Left lung (tissue), 10 donors: ENCODE results near the gene FAM47E. TPM values are rescaled to one million over a fixed set of nuclear protein-coding genes. Genes with fewer than 3 reads are reported as not detected.

Experiments used
- ATAC-seq: fragments of 200-7000 bp; cut with Tn5 transposase; one replicate; pipeline ENCODE4 v1.9.1; 2020; ENCODE audit warnings: moderate library complexity
- DNase-seq, 4 donors: peaks; one replicate each; pipeline ENCODE4 v3.0.0-alpha.2; 2013 to 2020
- H3K27ac ChIP-seq, 2 donors: fragments of 200-600 bp; sonication (generic) in 1 of 2; one replicate each; pipeline versions ENCODE4 v1.5.0 to v1.8.0; 2020 to 2021
- H3K27me3 ChIP-seq, 2 donors: fragments of 200-600 bp; sonication (generic) in 1 of 2; one replicate each; pipeline versions ENCODE4 v1.5.0 to v1.8.0; 2020 to 2021
- H3K36me3 ChIP-seq, 2 donors: fragments of 200-600 bp; sonication (generic) in 1 of 2; one replicate each; pipeline versions ENCODE4 v1.5.0 to v1.8.0; 2020 to 2021
- H3K4me1 ChIP-seq, 2 donors: fragments of 200-600 bp; one replicate each; pipeline ENCODE4 v1.8.0; 2021
- H3K4me3 ChIP-seq, 2 donors: fragments of 200-600 bp; sonication (generic) in 1 of 2; one replicate each; pipeline versions ENCODE4 v1.5.0 to v1.8.0; 2020 to 2021; ENCODE audit warnings: mild to moderate bottlenecking in 1 of 2
- H3K9me3 ChIP-seq, 2 donors: fragments of 200-600 bp; sonication (generic) in 1 of 2; one replicate each; pipeline versions ENCODE4 v1.5.0 to v1.8.0; 2020 to 2021
- intact Hi-C, 2 donors: fragments of 100-400 bp; cut with DNase I; formaldehyde crosslinking; loops; one replicate each; pipeline versions ENCODE4 v1.11.2 to v1.14.2; 2022
- polyA plus RNA-seq, 6 donors: library from polyadenylated mRNA; unstranded; fragments of 120-200 nt; gene quantifications; one replicate each; pipeline ENCODE4 v1.2.1, GENCODE V29; 2013; ENCODE audit not compliant: insufficient read length in 6 of 6
- total RNA-seq, 2 donors: library from RNA; stranded (reverse); fragmentation: NEBNext Ultra II Directional; extraction: Animal tissue kit (Norgen Biotek cat#: 25700); gene quantifications; one replicate each; pipeline ENCODE4 v1.2.1, GENCODE V29; 2021
- TF ChIP-seq, protein P1 (sequence below), 2 donors: fragments of 200-600 bp; sonication (generic) in 1 of 2; IDR thresholded peaks; one replicate each; pipeline versions ENCODE4 v1.5.0 to v1.8.0; 2021; ENCODE audit warnings: antibody characterized with exemption in 2 of 2
- donor health status: DM: no; HTN: yes; CAD: no.
- donor health status: DM: no; HTN: no; CAD: no.

The FAM47E gene
- total and polyA plus RNA-seq, 8 donors = 3.2 to 8.5 (median 6.2) TPM

DNA sequence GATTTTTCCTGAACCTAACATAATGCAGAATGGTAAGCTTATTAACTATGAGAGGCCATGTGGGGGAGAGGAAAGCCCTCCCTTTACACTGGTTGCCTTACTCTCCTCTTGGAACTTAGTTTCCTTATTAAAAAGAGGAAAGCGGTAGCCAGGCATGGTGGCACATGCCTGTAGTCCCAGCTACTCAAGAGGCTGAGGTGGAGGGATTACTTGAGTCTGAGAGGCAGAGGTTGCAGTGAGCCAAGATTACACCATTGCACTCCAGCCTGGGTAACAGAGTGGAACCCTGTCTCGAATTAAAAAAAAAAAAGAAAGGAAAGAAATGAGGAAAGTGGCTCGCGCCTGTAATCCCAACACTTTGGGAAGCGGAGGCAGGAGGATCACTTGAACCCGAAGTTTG lies 2.0 kb downstream of the FAM47E start:
- DNase-seq (no peak), ATAC-seq (peak; percentile 32)
- intact Hi-C loops = no loop called here

DNA sequence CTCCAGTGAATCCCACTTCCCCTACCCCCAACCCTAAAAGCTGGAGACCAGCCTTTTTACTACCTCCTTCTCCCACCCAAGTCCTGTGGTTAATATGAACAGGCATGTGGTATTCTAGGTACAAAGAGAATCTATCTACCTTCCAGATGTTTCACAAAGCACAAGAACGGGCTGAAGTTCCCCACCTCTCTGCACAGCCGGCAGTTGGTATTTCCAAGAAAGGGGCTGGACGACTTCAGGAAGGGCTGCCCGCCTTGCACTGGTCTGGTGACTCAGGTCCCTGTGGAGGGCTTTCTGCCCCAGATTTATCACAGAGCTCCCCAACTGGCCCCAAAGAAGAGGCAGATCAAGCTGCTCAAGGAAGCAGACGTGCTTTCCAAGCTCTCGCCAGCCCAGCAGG lies 4.5 kb downstream of the FAM47E start:
- DNase-seq (no peak), ATAC-seq (no peak)
- Histone ChIP-seq H3K4me3 (no peak overlapping the region), H3K36me3 (no peaks in the 10 kb centered on the region), H3K27ac (no peak overlapping the region), H3K27me3 (peaks cover 0 to 14% of the 10 kb centered on the region in 2 donors), H3K9me3 (no peaks in the 10 kb centered on the region), H3K4me1 (peaks cover 0 to 17% of the 10 kb centered on the region in 2 donors)
- TF ChIP-seq, protein P1, sequence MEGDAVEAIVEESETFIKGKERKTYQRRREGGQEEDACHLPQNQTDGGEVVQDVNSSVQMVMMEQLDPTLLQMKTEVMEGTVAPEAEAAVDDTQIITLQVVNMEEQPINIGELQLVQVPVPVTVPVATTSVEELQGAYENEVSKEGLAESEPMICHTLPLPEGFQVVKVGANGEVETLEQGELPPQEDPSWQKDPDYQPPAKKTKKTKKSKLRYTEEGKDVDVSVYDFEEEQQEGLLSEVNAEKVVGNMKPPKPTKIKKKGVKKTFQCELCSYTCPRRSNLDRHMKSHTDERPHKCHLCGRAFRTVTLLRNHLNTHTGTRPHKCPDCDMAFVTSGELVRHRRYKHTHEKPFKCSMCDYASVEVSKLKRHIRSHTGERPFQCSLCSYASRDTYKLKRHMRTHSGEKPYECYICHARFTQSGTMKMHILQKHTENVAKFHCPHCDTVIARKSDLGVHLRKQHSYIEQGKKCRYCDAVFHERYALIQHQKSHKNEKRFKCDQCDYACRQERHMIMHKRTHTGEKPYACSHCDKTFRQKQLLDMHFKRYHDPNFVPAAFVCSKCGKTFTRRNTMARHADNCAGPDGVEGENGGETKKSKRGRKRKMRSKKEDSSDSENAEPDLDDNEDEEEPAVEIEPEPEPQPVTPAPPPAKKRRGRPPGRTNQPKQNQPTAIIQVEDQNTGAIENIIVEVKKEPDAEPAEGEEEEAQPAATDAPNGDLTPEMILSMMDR (IDR thresholded peaks at IDR 0.05) = no peak
- intact Hi-C loops = no loop called here

More for the DNA sequence above, 2.0 kb downstream of the FAM47E start:
- Histone ChIP-seq H3K9me3 (no peaks in the 10 kb centered on the region), H3K27me3 (peaks cover 0 to 27% of the 10 kb centered on the region in 2 donors), H3K4me3 (no peak overlapping the region), H3K4me1 (peaks cover 0 to 21% of the 10 kb centered on the region in 2 donors), H3K27ac (no peak overlapping the region), H3K36me3 (no peaks in the 10 kb centered on the region)
- TF ChIP-seq, protein P1 (IDR thresholded peaks at IDR 0.05) = no peak

DNA sequence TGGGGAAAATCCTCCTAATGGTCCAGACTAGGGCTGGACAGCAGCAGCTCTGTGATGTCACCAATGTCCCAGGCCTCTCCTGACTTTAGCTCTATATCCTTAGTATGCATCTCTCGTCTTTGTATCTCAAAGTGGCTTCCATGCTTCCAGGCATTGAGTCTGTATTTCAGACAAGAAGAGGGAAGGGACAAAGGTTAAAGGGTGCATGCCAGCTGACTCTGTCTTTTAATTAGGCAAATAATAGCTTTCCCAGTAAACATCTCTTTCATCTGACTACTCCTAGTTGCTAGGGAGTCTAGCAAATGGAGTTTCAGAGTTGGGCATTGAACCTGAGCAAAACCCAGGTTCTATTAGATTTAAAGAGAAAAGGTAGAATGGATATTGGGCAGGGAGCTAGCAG lies 5.4 kb downstream of the FAM47E start:
- H3K4me1 ChIP-seq = peaks cover 0 to 8% of the 10 kb centered on the region in 2 donors
- TF ChIP-seq, protein P1 (IDR thresholded peaks at IDR 0.05) = no peak
- H3K27ac ChIP-seq = no peak overlapping the region
- H3K9me3 ChIP-seq = no peaks in the 10 kb centered on the region
- peaks cover 0 to 5% of the 10 kb centered on the region in 2 donors for H3K27me3 ChIP-seq
- intact Hi-C loops = no loop called here
- H3K4me3 ChIP-seq = no peak overlapping the region
- H3K36me3 ChIP-seq = no peaks in the 10 kb centered on the region
- ATAC-seq (no peak), DNase-seq (no peak)

DNA sequence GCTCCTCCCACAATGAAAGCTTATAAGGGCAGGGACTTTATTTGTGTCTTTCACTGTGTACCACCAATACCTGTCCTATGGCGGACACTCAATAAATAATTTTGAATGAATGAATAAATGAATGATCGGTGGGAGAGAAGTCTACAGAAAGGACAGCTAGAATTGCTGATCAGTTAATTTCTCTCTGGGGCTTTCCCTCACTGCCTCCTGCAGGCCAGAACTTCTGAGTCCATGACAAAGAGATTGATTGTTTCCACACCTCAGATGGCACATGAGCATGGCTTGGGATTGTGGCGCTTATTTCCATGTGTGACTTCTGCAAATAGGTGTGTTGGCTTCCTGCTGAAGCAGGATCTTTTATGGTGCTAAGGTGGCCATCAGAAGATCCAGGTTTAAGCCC lies 6.3 kb downstream of the FAM47E start:
- H3K9me3 ChIP-seq = no peaks in the 10 kb centered on the region
- no peaks in the 10 kb centered on the region for H3K36me3 ChIP-seq
- ATAC-seq (no peak), DNase-seq (no peak)
- H3K27me3 ChIP-seq = no peaks in the 10 kb centered on the region
- intact Hi-C loops = no loop called here
- TF ChIP-seq, protein P1 (IDR thresholded peaks at IDR 0.05) = no peak
- no peak overlapping the region for H3K4me3 ChIP-seq
- no peak overlapping the region for H3K27ac ChIP-seq
- no peaks in the 10 kb centered on the region for H3K4me1 ChIP-seq

DNA sequence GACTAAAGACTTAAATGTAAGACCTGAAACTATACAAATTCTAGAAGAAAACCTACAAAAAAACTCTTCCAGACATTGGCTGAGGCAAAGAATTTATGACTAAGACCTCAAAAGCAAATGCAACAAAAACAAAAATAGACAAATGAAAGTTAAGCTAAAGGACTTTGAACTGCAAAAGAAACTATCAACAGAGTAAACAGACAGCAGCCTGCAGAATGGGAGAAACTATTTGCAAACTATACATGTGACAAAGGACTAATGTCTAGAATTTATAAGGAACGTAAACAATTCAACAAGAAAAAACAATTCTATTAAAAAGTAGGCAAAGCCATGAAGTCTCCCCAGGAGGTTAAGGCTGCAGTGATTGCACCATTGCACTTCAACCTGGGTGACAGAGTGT lies 9.1 kb downstream of the FAM47E start:
- no peak for ATAC-seq
- no peaks in the 10 kb centered on the region for H3K27me3 ChIP-seq
- no peak overlapping the region for H3K4me3 ChIP-seq
- no peaks in the 10 kb centered on the region for H3K36me3 ChIP-seq
- no peaks in the 10 kb centered on the region for H3K4me1 ChIP-seq
- intact Hi-C loops = no loop called here
- DNase-seq = no peak
- no peak overlapping the region for H3K27ac ChIP-seq
- H3K9me3 ChIP-seq = no peaks in the 10 kb centered on the region
- TF ChIP-seq, protein P1 (IDR thresholded peaks at IDR 0.05) = no peak
